HG02610 (cell line): Measurements from ENCODE around the gene KANSL1.
A peak's percentile ranks its signal among the peaks of the same experiment; 100 is the strongest.

Source experiments
- ATAC-seq: cut with Tn5 transposase; IDR thresholded peaks from one replicate; pipeline ENCODE4 v1.9.1; 2021; ENCODE audit warnings: mild to moderate bottlenecking, moderate library complexity; ENCODE audit not compliant: unreplicated experiment

KANSL1 gene

DNA sequence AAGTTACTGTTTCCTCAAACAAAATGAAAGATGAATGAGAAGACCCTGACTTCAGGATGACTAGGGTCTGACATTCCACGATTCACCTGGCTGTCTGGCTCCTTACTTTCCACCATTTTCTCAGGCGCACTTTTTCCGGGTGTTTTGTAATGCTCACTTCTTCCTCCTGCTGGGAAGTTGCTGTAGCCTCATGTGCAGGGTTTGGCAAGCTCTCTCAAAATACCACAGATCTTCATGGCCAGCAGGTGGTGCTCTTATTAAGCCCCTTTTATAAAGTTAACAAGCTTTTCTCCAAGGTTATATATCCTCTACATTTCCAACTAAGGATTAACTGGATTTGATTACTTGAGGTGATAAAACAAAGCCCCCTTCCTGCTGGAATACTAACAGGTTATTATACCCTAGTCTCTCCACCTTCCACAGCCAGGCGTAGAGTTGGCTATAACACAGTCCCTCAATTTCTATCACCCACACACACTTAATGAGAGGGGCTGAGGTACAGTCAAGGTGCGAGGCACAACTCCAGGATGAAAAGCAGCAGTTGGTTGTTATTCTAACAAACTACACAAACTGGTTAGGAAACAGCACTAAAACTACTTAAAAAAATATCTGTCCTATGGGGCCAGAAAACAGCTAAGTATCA is 148.8 kb downstream of the KANSL1 start:
- ATAC-seq: no peak

DNA sequence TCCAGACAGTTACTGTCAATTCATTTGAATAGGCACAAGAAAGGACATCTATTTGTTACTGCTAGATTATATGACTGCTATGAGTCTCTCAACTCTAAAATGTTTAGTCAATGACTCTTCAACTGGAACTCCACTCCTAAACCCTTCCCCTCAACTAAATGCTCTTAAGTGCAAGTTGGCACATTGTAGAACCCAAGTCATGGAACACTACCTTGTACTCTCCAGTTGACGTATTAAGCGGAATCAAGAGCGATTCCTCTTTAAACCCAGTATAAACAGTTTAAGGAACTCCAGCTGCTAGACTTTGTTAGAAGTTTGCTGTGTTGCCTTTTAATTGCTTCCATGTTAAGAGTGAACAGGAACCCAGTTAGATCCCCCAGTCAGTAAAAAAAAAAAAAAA is 149.6 kb downstream of the KANSL1 start:
- no peak for ATAC-seq

DNA sequence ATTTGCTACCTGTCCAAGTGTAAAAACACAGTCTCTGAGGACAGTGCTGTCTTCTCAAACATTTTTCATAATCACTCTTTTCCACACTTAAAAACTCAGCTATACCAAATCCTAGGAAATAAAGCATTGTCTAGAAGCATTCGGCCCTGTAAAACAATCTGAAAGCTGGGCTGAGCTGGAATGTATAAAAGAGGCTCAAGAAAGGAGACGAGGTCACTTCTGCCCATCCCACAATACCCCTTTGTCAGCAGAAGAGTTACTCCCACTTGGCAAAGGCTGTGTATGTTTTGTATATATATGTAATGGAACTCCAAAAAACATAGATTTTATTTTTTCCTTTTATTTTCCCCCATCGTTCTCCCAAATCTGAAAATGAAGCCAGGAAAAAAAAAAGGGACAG is 150.3 kb downstream of the KANSL1 start:
- ATAC-seq: no peak

DNA sequence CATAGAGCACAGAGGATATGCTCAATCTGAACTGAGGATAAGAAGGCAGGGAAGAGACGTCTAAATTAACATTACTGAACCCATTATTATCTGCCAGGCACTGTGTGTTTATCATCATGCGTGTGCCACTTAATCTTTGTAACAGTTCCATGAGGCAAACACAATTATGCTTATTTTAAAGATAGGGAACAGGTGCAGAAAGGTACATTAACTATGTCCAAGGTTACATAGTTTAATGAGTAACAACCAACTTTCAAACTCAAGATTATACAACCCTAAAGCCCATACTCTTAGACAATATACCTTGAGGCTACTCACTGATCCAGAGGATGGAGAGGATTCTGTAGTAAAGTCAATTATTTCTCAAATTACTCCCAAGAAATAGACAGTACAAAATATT is 151.0 kb downstream of the KANSL1 start:
- no peak for ATAC-seq

DNA sequence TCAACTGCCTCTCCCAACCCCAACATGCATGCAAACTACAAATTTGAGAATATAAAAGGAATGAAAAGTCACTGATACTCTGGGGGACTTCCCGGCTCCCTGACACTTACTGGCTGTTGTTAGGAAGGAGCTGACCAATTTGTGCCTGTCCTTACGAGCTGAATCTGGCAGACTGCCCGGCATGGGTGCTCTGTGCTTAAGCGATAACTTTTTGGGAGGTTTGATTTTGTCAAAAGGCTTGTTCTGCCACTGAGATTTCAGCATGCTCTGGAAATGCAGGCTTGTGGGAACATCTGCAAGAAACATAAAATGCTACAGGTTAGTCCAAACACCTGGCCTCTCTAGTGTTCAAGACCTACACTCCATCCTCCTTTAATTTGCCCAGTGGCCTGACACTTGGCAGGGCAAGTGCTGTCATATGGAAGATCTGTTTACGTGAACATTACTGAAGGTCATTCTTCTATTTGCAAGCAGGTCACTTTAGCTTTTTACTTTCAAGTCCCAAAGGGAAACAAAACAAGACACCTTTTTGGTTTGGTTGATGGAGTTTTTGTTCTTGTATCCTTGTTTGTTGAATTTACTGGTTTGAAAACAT is 153.5 kb downstream of the KANSL1 start:
- ATAC-seq: no peak

DNA sequence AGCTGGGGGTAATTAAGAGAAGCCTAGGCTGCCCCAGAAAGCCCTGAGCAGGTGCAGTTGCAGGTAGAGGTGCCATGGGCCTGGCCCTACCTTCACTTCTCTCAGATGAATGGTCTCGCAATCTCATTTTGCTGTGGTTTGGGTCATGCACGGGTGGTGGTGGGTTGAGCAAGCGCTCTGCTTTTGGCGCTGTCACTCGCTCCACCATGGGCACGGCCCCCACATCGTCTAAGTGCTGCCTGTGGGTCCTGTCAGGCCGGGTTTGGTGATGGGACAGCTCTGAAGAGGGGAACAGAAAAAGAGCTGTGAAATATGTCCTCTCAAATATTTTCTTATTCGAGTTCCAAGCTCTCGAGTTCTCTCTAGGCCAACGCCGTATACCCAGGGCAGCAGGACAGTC is 154.3 kb downstream of the KANSL1 start:
- ATAC-seq: no peak

DNA sequence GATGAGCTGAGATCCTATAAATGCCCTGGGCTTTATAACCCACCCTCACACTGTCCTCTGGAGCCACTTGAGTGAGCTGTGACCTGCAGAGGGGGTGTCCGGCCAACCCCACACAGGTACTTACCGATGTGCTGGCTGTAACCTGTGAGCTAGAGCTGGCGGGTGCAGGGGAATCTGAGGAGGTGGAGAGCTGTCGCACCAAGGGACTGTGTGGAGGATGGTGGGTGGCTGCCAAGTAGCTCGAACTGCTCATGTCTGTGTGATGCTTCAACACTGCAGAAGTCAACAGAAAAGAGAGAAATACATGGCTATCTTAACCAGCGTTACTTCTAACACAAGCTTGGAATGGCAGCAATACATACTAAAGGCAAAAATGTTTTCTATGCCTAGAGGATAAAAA is 154.8 kb downstream of the KANSL1 start:
- ATAC-seq: no peak

DNA sequence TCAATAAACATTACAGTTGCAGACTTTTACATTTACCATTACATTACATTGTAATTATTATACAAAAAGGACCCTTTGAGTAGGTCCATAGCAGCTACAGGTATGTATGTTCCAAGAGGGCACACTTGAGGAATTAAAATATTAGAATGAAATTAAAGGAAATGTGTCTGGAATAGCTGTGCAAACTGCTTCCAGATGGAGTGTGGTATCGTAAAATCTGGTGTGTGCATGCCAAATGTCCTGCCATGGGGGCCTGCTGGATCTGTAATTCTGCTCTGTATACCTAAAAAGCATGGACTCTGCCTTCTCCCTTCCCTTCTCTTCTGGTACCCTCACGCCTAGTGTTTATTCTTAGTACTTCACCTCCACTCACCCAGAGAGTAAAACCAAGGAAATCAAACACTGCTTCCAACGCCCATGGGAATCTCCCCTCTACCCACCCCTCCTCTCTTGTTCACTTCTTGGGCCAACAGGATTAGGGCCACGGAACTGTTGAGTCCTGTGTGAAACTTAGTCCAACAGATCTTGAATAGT is 155.4 kb downstream of the KANSL1 start:
- no peak for ATAC-seq

DNA sequence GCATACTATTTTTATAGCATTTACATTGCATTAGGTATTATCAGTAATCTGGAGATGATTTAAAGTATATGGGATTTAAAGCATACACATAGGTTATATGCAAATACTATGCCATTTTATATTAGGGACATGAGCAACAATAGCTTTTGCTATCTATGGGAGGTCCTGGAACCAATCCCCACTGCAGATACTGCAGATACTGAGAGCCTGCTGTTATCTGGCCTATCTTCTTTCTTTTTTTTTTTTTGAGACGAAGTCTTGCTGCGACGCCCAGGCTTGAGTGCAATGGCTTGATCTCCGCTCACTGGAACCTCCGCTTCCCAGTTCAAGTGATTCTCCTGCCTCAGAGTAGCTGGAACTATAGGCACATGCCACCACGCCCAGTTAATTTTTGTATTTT is 156.7 kb downstream of the KANSL1 start:
- ATAC-seq: no peak

DNA sequence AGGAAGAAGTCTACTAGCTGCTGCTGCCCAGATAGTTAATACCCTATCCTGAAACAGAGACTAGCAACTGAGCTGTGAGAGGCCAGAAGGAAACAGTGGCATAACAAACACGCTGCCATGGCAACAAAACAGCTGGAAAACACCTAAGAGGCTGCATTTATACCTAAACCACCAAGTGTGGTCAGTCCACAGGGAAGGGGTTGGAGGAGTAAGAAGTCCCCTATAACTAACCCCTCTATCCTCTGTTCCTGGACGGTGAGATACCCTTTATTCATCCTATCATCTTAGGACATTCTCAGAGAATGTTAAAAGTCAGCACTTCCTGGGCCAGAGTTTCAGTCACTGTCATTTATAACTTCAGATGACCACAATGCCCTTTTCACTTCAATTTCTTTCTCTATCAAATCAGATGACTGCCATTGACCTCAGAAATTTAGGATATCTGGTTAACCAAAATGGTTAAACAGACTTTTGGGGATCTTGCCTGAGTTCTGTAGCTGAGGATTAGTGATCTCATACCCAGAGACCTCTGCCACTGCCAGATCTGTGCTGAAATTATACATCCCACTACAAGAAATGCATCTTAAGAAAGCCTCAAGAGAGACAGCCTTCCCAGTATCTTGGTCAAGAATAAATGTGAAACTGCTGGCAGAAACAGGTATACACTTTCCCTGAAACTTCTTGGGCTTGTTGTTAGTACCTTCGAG is 158.0 kb downstream of the KANSL1 start:
- peak; percentile 57 for ATAC-seq

DNA sequence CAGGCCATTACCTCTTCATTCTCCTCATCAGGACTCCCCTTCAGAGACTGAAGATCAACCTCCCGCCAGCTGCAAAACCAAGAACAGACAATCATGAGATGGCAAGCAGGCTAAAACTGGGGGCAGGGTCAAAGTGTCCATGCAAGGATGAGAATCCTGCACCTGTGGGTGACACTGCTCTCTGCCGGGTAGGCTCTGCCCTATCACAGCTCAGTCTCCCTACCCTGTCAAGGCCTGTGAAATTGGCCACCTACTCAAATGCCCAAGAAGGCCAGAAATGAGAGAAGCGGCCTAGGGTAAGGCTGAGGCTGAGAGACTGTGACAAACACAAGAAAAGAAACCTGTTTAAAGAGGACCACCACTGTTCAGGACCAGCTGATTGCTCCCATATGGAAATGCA is 159.8 kb downstream of the KANSL1 start:
- ATAC-seq: no peak

DNA sequence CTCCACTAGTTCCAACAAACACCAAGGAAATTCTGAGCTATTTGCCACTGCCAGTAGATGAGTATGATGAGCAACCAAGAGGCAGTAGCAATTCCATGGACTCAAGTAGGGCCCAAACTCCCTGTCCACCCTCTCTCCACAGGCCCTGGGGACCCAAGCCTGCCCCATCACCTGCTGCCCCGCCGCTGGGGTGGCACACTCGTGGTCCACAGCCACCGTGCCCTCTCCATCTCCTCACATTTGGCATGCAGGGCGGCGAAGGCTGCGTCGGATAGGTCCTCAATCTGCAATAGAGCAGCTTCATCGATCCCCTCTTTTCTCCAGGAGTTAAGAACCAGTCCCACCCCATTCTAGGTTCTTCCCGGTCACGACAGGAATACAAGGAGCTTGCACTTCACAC is 160.3 kb downstream of the KANSL1 start:
- no peak for ATAC-seq

DNA sequence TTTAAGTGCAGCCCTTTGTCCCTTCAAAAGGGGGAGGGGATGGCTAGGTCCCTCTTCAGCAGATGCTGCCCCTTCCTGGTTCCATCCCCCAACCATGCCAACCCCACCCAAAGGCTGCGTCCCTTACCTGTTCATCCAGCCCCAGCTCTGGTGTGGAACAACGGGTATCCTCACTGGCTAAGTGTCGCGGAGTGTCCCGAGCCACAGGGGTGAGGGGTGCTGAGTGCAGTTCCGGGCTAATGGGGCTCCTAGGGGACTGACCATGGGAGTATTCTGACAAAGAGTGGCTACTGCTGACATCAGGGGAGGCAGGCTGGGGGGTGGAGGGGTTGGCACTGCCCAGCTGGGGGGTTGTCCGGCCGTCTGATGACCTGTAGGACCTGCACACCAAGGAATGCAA is 161.3 kb downstream of the KANSL1 start:
- no peak for ATAC-seq

DNA sequence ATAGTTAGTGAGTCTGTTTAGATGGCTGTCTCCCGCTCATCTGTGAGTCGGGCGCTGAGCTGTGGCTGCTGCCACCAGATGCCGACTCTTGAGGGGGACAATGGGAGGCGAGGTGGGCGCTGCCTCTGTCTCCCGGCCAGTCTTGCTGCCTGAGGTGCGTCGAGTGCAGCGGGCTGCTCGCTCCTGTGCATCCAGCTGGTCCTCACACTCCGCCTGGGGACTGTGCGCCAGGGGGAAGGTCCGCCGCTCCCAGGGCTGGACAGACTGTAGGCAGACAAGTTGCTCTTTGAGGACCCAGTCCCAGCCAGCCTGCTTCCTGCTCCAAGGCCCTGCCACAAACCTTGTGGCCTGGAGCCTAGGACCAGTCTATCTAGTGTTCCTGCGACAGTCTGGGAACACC is 161.8 kb downstream of the KANSL1 start:
- no peak for ATAC-seq

DNA sequence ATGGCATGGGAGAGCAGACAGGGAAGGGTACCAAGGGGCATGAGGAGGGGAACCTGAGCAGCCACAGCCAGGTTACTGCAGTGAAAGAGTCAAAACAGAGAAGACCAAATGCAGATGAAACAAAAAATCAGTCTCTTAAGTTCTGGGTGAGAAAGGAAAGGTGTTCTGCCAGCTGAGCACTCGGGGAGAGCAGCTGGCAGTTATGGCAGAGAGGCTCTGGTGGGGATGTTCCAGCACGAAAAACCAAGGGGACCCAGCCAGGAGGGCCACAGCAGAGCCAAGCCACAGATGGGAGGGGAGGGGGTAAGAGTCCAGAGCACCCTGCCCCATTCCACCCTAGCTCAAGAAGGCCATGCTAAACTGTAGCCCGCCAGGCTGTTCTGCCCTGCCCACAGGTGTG is 162.5 kb downstream of the KANSL1 start:
- no peak for ATAC-seq

DNA sequence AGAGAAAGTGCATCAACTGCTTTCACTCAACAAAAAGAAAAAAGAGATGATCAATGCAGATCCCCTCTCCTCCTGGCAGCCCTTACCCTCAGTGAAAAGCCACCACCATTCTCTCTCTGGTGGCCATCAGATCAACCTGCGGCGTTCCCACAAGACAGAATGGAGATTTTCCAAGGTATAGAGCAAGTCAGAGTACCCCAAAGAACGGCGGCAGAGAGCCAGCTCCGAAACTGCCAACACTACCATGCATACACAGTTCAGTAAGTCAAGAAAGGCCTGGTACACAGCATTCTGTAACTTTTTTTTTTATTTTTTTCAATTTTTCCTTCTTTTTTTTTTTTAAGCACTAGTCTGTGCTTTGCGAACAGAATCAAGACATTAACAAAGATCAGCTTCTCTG is 163.6 kb downstream of the KANSL1 start:
- no peak for ATAC-seq

DNA sequence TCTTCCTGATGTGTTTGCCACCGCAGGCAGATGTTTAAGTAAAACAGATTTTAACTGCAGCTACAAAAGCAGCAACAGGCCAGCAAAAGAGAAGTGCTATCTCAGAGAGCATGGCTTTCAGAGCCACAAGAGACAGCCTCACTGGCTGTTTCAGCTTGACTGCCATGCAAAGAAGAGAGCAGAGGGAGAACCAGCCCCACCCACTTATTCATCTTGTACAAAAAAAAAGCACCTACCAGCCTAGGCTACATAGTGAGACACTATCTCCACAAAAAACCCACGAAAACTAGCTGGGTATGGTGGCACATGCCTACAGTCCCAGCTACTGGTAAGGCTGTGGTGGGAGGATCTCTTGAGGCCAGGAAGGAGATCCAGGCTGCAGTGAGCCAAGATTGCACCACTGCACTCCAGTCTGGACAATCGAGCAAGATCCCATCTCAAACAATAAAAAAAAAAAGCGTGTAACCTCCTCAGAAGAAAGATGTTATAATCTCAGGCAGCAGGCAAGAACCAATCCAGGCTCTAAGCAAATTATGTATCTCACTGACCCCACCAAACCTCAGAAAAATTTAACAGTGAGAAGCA is 164.2 kb downstream of the KANSL1 start:
- peak; percentile 46 for ATAC-seq

DNA sequence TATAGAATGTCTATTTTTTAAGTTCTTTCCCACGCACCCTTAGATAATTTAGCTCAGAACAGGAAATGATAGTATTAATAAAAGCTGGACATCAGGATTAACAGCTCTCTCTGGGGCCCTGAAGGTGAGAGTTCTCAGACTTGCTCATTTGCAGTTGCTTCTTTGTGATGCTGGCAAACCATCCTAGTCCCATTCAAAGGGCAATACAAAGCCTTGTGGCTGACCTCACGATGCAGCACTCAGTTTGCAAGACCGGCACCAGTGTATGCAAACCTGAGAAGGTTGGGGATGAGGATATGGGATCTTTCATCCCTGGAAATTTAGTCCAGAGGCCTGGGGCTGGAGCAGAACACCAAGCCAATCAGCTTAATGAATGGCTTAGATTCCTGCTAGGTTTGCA is 164.9 kb downstream of the KANSL1 start:
- ATAC-seq: no peak

DNA sequence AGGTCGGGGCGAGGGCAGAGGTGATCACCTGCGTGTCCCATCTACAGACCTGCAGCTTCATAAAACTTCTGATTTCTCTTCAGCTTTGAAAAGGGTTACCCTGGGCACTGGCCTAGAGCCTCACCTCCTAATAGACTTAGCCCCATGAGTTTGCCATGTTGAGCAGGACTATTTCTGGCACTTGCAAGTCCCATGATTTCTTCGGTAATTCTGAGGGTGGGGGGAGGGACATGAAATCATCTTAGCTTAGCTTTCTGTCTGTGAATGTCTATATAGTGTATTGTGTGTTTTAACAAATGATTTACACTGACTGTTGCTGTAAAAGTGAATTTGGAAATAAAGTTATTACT is 165.3 kb downstream of the KANSL1 start:
- ATAC-seq: no peak

DNA sequence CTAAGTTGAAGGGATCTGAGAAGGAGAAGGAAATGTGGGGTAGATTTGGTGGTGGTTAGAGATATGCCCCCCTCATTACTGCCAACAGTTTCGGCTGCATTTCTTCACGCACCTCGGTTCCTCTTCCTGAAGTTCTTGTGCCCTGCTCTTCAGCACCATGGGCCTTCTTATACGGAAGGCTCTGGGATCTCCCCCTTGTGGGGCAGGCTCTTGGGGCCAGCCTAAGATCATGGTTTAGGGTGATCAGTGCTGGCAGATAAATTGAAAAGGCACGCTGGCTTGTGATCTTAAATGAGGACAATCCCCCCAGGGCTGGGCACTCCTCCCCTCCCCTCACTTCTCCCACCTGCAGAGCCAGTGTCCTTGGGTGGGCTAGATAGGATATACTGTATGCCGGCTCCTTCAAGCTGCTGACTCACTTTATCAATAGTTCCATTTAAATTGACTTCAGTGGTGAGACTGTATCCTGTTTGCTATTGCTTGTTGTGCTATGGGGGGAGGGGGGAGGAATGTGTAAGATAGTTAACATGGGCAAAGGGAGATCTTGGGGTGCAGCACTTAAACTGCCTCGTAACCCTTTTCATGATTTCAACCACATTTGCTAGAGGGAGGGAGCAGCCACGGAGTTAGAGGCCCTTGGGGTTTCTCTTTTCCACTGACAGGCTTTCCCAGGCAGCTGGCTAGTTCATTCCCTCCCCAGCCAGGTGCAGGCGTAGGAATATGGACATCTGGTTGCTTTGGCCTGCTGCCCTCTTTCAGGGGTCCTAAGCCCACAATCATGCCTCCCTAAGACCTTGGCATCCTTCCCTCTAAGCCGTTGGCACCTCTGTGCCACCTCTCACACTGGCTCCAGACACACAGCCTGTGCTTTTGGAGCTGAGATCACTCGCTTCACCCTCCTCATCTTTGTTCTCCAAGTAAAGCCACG is 165.9 kb downstream of the KANSL1 start:
- ATAC-seq: no peak
